ENCODE results near the gene FPR2. TPM values are rescaled to one million over a fixed set of nuclear protein-coding genes. Genes with fewer than 3 reads are reported as not detected.

The FPR2 gene
- total RNA-seq (under 1 TPM; 0.19 to 0.31 TPM), polyA plus RNA-seq (ENCODE audit: insufficient read depth, low read depth, low replicate concordance) (1.3 TPM)
- long read RNA-seq, donor 1, result 0 reads
- long read RNA-seq, donor 2, result 0 reads

- no peak for DNase-seq
- Histone ChIP-seq H3K36me3 (ENCODE audit: low read depth, missing control alignments) (no peaks in the 10 kb centered on the region), H3K9me3 (no peaks in the 10 kb centered on the region), H3K27ac (no peak within 1 kb of the TSS), H3K27me3 (no peaks in the 10 kb centered on the region), H3K4me1 (peaks cover 9% of the 10 kb centered on the region), H3K4me3 (no peak within 1 kb of the TSS)
- TF ChIP-seq POLR2A (IDR thresholded peaks at IDR 0.05) (no peak), CTCF (IDR thresholded peaks at IDR 0.05) (no peak)
- 44 to 45% methylated on average over 8 of the region's 8 CpGs for WGBS, 2 donors
- intact Hi-C loops (cut with DNase I; ENCODE audit: low total_unique reads), result no loop called here
Measured at GRCh38 chr19:51760697-51761356, at the start of gene FPR2. Gene FPR2, plus strand, starts transcription at chr19:51761180. Its CDS starts 7,479 bp downstream, at chr19:51768659.

GRCh38 chr19:51711702-51712101 lies 49.3 kb upstream of the FPR2 start:
- no peak overlapping the region for H3K4me3 ChIP-seq
- no peaks in the 10 kb centered on the region for H3K4me1 ChIP-seq
- 75 to 88% methylated on average over 1 of the region's 1 CpG for WGBS, 2 donors
- H3K27me3 ChIP-seq, result no peaks in the 10 kb centered on the region
- H3K36me3 ChIP-seq (ENCODE audit: low read depth, missing control alignments), result no peaks in the 10 kb centered on the region
- intact Hi-C loops (cut with DNase I; ENCODE audit: low total_unique reads), result no loop called here
- no peak for TF ChIP-seq CTCF (IDR thresholded peaks at IDR 0.05)
- no peak for TF ChIP-seq POLR2A (IDR thresholded peaks at IDR 0.05)
- H3K27ac ChIP-seq, result no peak overlapping the region
- no peaks in the 10 kb centered on the region for H3K9me3 ChIP-seq
- no peak for DNase-seq

GRCh38 chr19:51712461-51713081 lies 48.4 kb upstream of the FPR2 start:
- no peak overlapping the region for H3K4me3 ChIP-seq
- no peaks in the 10 kb centered on the region for H3K4me1 ChIP-seq
- no peaks in the 10 kb centered on the region for H3K9me3 ChIP-seq
- WGBS, 2 donors, result 41 to 47% methylated on average over 9 of the region's 9 CpGs
- H3K27me3 ChIP-seq, result no peaks in the 10 kb centered on the region
- DNase-seq, result no peak
- TF ChIP-seq POLR2A (IDR thresholded peaks at IDR 0.05) (no peak), CTCF (IDR thresholded peaks at IDR 0.05) (no peak)
- H3K36me3 ChIP-seq (ENCODE audit: low read depth, missing control alignments), result no peaks in the 10 kb centered on the region
- intact Hi-C loops (cut with DNase I; ENCODE audit: low total_unique reads), result no loop called here
- H3K27ac ChIP-seq, result no peak overlapping the region

DNA sequence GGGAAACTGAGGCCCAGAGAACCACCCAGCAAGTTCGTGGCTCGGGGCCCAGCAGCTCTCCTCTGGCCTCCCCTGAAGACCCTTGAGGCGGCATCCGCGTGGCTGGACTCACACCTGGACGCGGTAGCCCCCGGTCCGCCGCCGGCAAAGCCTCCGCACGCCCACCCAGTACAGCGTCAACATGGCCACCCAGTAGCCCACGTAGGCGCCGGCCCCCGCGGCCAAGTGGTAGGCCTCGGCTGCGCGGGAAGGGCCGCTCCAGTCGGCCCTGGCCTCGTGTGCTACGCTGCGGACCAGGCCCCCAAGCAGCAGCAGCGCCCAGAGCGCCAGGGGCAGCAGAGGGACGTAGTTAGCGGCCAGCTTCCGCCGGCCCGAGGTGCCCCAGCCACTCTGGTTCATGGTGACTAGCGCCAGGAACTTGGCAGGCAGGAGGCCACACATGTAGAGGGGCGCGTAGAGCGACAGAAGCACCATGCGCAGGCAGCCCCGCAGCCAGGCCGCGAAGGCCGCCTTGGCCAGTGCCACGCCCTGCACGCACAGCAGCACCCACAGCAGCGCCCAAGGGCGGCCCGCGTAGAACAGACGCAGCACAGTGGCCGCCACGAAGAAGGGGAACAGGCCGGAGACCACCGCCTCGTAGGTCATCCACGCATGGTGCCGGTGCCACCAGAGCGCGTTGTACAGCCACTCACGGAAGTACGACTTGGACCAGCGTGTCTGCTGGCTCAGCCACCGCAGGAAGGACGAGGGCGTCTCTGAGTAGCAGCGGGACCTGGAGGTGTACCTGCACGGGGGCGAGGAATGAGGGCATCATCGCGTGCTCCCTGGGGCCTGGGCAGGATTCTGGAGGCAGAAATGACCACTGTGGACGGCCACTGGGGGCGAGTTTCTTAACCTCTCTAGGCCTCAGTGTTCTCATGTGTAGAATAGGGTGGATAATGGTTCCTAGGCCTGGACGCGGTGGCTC lies 47.4 kb upstream of the FPR2 start:
- intact Hi-C loops (cut with DNase I; ENCODE audit: low total_unique reads), result no loop called here
- H3K27me3 ChIP-seq, result no peaks in the 10 kb centered on the region
- no peak for DNase-seq
- H3K27ac ChIP-seq, result no peak overlapping the region
- no peaks in the 10 kb centered on the region for H3K9me3 ChIP-seq
- TF ChIP-seq POLR2A (IDR thresholded peaks at IDR 0.05) (no peak), CTCF (IDR thresholded peaks at IDR 0.05) (no peak)
- H3K4me3 ChIP-seq, result peak overlapping the region; percentile 23 to 45
- no peaks in the 10 kb centered on the region for H3K4me1 ChIP-seq
- 67 to 80% methylated on average over 21 to 72 of the region's 74 CpGs for WGBS, 2 donors
- no peaks in the 10 kb centered on the region for H3K36me3 ChIP-seq (ENCODE audit: low read depth, missing control alignments)
